GM19035 (cell line): ENCODE data around the gene DNAI7.

Experiments used
- ATAC-seq: cut with Tn5 transposase; IDR thresholded peaks from one replicate; pipeline ENCODE4 v1.9.1; 2021; ENCODE audit not compliant: unreplicated experiment

Gene DNAI7, protein sequence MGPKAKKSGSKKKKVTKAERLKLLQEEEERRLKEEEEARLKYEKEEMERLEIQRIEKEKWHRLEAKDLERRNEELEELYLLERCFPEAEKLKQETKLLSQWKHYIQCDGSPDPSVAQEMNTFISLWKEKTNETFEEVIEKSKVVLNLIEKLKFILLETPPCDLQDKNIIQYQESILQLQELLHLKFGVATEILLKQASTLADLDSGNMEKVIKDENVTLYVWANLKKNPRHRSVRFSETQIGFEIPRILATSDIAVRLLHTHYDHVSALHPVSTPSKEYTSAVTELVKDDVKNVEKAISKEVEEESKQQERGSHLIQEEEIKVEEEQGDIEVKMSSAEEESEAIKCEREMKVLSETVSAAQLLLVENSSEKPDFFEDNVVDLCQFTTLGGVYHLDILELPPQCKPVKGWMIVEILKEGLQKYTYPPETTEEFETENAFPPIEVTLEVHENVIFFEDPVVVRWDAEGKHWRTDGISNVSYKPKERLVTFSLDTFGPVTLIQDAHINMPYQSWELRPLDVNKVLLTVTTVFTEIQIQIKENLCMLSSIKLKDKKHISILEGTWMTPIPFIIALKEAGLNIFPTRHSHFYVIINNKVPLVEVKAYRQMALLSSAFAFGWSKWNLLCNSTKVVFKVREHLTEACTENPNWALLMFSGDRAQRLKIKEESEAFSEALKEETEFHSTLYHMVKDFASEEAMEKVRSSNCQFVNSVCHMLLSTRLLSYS

GRCh38 chr12:25195056-25195971, at the start of gene DNAI7, which contains the start of gene ETFRF1:
DNAI7 (minus strand) TSS chr12:25195160; CDS start chr12:25195078, 82 bp downstream.
ETFRF1 (plus strand) TSS chr12:25195237; CDS start chr12:25203957, 8,720 bp downstream.
- ATAC-seq = peak; percentile 94

- no peak for ATAC-seq
Observed at GRCh38 chr12:25243680-25243990, 48.7 kb upstream of the DNAI7 start.

DNA sequence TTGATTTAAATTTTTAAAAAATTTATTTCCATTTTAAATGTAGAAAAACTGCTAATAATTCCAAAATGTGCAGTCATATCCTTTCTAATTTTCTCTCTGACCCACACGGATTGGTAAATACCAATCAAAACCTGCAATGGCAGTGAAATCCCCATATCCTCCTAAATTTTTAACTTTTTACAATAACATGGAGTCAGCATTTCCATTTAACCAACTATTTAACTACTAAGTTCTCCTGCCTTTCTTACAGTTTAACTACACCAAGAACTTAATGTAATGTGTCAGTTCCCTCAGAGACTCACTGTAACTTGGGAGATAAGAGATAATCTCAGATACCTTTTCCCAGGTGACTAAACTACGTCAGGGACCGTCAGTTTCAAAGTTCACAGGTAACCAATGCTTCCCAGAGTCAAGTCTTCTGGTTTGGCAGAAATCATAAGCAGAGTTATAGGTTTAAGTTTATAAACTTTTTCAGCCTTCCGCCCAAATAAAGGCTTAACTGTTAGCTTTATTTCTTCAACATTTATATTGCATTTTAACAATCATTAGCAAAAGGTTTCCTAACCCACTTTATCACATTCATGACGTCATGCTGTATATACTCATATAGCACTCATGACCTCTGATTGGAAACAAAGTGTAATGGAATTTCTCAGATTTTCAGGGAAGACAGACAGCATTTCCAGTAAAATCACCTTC, 48.2 kb upstream of the DNAI7 start:
- no peak for ATAC-seq

- peak; percentile 50 for ATAC-seq
Observed at GRCh38 chr12:25241167-25242020, 46.4 kb upstream of the DNAI7 start.

- ATAC-seq = no peak
Observed at GRCh38 chr12:25236626-25237025, 41.7 kb upstream of the DNAI7 start.

DNA sequence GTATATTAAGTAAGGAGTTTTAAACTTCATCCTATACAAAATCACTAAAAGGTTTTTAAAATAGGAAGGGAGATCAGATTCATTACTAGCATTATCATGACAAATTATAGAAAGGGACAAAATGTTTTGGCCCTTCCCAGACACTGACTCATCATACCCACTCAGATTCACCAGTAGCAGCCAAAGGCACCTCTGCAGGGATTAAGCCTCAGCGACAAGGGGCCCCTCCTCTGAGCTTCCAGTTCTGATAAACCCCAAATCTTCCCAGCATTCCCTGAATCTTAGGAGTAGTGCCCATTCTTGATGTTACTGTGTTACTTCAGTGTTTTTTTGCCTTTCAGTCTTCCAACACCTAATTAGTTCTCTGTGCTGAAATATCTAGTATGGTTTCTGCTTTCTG, 41.2 kb upstream of the DNAI7 start:
- no peak for ATAC-seq

DNA sequence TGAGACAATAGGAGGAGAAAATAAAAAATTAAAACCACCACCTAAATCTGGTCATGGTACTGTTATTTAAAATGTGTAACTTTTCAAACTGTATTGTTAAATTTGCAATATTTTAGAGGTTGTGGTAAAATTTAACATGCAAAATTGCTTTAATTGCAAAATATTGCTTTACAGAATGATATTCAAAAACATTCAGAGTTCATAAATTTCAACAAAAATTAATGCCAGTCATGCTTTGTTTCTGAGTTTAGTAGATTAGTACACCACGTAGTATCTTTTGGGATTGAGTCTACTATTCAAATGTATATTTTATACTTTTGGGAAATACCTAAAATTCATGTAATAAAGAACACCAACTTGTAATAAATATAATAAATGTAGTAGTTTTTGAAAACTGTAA, 18.4 kb upstream of the DNAI7 start:
- no peak for ATAC-seq

- no peak for ATAC-seq
Observed at GRCh38 chr12:25208554-25208953, 13.6 kb upstream of the DNAI7 start.

DNA sequence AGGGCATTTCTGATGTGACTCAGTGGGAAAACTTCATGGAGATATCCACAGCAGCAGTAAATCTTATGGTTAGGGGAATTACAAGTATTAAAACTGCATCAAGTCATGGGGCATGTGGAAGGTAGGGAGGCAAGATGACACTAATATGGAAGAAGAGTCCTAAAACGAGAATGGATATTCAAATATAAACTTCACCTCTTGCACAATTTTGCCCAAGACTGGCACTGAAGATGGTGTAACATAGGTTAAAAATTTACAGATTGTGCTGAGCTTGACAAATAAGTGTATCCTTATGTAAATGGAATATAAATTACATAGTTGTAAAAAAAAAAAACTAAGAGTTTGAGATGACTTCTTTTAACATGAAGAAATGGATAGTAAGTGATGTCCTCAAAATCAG, 12.9 kb upstream of the DNAI7 start:
- ATAC-seq = no peak

DNA sequence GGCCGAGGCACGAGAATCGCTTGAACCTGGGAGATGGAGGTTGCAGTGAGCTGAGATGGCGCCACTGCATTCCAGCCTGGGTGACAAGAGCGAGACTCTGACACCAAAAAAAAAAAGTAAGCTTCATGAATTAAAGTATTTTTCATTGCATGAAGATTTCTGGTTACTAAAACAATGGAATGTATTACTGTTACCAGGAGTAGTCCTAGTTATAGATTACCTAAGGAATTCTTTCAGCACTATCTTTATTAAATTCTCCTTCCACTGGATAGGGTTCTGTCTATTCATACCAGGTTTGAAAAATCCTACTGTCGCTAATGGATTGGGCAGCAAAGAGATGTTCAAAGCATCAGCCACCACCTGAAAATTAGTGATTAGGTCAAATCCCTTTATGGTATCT, 12.5 kb upstream of the DNAI7 start:
- no peak for ATAC-seq

DNA sequence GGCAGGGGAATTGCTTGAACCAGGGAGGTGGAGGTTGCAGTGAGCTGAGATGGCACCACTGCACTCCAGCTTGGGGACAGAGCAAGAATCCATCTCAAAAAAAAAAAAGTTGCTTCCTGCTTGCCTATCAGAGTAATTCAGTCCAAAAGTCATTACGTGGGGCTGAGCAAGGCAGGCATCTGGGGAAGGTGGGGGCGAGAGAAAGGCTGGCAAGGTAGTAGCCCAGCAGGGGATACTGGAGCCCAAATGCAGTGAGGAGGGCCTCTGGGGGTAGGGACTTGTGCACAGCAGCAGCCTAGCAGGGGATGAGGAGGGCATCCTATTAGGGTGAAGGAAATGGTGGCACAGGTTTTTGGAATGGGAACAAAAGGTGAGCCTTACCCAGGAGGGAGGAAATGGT, 7.2 kb upstream of the DNAI7 start:
- no peak for ATAC-seq

GRCh38 chr12:25200703-25201102, 5.7 kb upstream of the DNAI7 start:
- ATAC-seq = no peak

GRCh38 chr12:25197608-25198007, 2.6 kb upstream of the DNAI7 start:
- ATAC-seq = no peak

- no peak for ATAC-seq
Observed at GRCh38 chr12:25194722-25195055, 271 bp downstream of the DNAI7 start.

- no peak for ATAC-seq
Observed at GRCh38 chr12:25194214-25194613, 746 bp downstream of the DNAI7 start.

GRCh38 chr12:25190793-25191192, 4.2 kb downstream of the DNAI7 start:
- no peak for ATAC-seq

DNA sequence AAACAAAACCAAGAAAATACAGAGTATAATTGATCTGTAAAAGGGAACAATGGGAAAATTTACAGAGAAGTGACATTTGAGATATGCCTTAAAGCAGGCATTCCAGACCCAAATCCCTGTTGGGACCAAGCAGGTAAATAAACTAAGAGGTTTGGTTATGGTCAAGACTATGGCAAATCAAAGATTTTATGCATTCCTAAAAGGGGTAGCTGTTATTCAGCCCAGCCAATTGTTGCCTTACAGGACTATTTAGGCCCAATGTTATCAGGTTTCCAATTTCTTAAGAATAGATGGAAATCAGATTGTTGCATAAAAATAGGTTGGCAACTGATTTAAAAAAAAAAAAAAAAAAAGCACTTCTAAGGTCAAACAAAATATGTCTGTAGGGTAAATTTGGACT, 5.3 kb downstream of the DNAI7 start:
- no peak for ATAC-seq

DNA sequence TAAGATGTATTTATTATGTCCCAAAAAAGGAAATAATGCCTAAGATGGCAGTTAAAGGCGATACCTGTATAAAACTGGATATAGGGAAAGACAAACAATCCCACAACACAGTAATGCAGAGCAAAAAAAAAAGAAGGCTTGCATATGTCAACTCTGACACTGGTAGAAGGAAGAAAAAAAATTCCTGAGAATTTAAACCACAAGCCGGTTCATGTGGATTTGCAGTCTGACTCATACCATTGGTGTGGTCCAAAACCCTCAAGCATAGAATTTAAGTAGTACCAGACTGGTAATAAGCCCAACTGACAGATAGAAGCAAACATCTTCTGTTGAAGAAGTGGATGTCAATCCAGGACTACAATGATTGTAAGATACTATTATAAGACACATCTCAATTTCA, 7.2 kb downstream of the DNAI7 start:
- no peak for ATAC-seq

DNA sequence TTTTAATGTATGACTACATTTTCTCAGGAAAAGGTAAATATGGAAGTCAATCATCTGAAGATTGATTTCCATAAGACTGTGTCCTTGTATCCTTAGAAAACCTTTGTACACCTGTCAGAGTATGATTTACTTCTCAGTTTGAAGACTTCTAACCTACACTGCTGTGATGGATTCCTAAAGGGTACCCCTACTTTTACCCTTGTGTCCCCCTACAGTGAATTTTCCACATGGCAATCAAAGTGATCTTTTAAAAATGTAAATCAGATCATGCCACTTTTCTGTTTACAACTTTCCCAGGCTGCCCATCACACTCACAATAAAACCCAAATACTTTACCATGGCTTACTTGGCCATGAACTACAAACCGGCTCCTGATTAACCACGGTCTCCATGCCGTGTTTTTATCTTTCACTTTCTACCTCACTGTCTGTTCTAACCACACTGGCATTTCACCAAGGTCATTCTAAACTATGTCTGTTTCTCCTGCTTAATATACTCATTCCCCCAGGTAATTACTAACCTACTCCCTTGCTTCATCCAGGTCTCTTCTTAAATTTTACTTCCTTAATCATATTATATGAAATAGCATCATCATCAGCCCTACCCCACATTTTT, 8.1 kb downstream of the DNAI7 start:
- peak; percentile 86 for ATAC-seq
